NCI-H82 (cell line): ENCODE measurements around the gene HMCN1.
A peak's percentile ranks its signal among the peaks of the same experiment; 100 is the strongest.

Experiments
- DNase-seq: peaks from one replicate; lab custom pipeline; 2025; lab: John Stamatoyannopoulos, UW

The HMCN1 gene

DNA sequence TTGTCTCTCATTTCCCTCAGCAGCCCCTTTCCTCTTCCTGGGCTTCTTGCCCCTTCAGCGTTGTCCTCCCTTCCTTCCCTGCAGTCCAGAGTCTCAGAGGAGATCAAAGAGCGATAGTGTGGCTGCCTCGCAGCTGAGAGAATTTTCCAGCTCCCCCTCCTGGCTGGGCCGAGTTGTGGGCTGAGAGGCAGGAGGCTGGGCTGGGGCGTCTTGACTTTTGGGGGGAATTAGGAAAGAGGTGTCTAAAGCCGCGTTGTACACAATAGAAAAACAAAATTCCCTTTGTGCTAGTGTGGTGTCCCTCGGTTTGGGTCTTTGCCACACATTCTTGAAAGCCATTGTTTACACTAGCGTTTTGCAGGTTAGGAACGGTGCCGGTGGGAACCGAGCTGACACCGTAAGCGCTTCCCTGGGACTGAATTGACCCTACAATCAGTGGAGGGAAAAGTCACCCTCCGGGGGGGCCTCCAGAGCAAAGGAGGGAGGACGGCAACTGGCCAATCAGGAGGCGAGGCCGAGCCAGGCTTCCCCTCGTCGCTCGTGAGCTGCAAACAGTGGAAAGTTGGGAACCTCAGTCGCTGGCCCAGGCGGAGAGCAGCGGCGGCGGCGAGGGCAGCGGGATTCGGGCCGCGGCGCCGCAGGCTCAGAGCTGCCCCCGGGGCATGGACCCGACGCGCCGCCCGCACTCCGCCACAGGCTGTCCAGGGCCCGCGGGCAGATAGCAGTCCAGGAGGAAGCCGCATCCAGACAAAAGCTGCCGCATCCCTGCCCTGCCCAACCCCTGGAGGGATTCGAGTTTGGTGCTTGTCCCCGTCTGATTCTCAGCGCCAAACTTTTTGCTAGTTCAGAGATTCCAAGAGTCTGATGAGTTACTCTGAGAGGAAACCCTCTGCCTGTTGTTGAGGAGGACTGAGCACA lies at the start of gene HMCN1:
Gene HMCN1 (plus strand): TSS at position 574 of the 918 bp plus-strand sequence. CDS start 389 bp downstream, outside the sequence.
- DNase-seq = peak; percentile 84

DNA sequence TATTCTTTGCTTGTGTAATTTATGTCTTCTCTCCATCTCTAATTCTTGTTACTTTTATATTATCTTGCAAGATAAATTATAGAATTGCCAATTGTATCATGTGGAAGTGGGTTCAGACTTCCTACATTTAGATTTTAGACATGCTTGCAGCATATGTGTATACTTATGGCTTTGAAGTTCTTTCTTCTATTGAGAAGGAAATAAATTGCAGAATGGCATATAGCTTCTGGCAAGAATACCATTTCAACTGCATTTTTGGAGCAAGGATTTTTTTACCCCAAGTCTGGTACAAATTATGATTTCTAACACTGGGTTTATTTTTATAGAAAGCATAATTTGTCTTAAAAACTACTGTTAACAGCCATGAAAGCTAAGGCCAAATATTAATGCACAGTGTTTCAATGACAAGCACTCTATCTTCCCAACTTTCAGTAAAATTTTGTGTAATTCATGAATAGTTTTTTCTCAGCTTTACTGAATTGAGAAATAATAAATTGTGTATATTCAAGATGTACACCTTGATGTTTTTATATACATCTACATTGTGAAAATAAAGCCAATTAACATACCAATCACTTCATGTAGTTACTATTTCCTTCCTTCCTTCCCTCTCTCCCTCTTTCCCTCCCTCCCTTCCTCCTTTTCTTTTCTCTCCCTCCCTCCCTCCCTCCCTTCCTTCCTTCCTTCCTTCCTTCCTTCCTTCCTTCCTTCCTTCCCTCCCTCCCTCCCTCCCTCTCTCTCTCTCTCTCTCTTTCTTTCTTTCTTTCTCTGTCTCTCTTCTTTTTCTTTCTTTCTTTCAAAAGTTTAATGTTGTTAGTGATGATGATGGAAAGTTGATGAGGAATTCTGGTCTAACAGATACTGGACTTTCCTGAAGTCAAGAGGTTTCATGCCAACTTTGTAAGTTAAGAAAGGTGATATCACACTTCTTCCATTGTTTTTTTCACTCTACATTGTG lies 47.1 kb upstream of the HMCN1 start:
- no peak for DNase-seq

DNA sequence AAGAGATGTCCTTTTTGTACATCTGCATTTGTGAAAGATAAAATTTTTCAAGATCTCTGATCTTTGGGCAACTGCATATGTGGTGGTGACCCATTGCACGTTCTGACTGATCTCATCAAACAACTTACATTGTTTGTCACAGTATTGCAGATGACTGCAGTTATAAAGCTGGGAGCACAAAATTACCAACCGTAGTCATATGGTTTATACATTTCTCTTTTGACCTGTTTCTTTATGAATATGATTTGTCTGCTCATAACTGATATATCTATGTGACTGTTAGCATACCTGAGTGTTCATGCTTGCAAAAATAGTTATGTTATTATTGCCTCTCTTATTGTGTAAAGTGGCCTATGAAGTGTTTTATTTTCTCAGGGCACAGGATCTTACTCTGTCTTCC lies 43.7 kb upstream of the HMCN1 start:
- no peak for DNase-seq

DNA sequence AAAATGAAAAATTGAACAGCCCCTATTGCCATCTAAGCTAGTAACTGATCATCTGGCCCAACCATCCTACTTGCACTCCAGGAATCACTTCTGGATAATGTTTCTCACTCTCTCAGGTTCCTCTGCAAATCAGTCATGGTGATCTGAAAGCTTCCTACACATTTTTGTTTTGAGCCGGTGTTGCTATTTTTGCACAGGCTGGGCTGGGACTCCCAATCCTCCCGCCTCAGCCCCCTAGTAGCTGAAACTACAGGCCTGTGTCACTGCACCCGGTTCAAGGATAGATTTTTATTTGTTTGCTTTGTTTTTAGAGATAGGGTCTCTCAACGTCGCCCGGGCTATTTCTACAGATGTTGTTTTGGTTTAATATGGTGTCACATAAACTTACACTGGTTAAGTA lies 40.5 kb upstream of the HMCN1 start:
- DNase-seq = no peak

DNA sequence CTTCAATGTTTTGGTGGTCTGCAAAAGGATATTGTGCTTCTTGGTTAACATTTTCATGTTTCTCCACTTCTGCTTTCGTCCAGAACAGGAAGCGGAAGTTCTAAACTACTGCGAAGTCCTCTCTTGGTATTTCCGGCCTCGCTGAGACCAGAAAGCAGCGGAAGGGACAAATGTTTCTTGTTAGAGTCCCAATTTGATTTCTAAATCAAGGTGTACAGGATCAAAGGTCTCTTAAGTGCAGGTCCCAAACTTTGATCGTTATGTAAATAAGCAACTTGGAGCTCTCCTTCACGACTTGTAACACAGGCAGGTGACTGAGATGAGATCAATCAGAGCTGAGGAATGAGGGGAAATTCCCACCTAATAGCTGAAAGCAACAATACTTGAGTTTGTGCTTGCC lies 40.1 kb upstream of the HMCN1 start:
- DNase-seq = no peak

DNA sequence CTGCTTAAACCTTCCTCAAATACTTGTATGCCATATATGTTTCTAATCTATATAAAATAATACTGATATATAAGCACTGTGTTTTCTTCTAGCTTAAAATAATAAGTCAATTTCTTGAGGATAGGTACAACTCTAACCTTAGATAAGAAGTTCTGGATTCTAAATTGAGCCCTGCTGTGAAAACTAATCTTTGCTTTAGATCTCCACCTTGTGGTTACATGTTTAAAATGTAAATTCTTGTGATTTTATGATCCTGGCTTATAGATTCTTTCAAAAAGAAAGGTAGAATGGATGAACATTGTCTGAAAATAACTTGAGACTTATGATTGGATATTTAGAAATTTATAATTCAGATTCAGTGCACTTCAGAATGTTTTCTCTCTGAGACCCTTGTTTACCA lies 38.9 kb upstream of the HMCN1 start:
- peak; percentile 6 for DNase-seq

DNA sequence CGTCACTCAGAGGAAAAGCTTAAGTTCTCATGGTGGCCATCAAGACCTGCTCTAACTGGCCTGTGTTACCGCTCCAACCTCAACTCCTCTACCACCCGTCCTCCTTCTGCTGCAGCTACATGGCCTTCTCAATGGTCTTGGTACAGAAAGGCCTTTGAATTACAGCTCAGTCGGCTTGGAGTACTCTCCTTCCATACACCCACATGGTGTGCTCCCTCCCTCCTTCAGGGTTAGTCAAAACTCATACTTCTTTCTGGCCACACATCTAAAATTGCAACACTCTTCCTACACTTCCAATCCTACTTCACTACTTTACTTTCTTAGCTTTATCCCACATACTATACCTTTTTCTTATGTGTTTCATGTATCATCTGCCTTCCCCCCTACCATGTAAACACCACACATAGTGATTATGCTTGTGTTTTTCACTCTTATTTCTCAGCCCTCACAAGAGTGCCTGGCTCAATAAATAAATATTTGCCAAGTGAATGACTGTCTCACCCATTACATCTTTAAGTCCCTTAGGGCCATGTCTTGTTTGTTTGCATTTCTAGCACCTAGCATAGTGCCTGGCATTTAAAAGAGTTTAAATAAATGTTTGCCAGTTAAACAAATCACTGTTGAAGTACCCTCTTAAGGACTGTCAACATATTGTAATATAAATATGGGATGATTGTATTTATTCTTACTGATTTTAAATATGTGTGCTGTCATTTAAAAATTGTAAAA lies 37.6 kb upstream of the HMCN1 start:
- peak; percentile 62 for DNase-seq

DNA sequence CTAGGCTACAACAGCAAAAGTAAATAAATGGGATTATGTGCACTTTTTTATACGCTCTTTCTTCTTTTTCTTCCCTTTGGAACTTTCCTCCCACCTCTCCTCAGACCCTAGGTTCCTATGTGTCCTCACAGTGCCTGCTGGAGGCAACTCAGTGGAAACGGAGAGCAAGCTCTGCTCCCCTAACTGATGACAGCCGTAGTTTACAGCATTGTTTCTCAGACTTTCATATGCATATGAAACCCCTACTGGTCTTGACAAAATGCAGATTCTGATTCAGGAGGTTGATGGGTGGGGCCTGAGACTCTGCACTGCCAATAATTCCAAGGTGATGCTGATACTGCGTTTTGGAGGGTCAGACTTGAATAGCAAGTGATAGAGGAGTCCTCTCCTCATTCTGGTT lies 34.3 kb upstream of the HMCN1 start:
- no peak for DNase-seq

DNA sequence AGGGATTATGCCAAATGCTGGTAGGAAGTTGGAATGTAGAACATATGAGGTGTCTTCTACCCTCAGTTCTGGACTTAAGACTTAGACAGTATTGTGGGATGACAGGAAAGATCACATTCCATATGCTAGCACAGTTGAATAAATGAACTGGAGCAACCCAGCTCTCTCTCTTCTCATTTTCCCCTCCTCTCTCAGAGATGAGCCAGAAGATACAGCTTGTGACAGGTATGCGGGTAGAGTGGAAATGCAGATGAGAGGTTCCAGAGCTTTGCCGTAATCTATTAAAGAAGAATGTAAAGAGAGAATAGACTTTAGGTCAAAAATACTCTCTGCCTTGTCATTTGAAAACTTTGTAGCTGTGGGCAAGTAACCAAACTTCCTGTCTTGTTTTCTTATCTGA lies 32.5 kb upstream of the HMCN1 start:
- DNase-seq = no peak

DNA sequence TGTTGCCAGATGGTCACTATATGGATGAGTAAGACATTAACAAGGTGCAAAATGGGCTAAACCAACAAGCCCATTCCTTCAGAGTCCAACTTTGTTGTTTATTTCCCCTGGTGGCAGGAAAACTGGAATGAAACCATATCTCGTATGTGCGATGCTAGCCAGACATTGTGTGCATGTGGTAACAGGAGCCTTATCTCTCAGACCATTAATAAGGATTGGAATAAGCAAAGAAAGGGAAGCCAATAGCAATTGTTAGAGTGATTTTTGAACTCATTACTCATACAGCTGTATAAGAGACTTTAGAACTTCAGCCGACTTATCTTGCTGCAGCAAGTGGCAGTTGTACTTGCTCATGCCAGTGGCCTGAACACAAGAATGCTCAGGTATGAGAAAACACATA lies 30.0 kb upstream of the HMCN1 start:
- peak; percentile 27 for DNase-seq

DNA sequence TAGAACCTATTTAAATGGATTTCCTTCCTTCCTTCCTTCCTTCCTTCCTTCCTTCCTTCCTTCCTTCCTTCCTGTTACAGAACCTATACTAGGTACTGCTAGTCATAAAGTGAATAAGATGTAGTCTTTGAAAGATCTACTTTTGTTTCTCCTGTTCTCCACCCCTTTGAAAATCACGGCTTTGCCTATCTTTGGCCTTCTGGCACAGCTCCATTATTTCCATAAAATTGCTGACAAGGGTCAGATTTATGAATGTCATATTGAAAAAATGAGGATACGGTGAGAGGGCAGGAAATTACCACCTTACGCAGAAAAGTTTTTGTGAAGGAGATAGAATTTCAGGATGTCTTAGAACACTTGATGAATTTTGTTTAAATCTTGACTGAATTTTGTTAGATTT lies 18.1 kb upstream of the HMCN1 start:
- DNase-seq = no peak

DNA sequence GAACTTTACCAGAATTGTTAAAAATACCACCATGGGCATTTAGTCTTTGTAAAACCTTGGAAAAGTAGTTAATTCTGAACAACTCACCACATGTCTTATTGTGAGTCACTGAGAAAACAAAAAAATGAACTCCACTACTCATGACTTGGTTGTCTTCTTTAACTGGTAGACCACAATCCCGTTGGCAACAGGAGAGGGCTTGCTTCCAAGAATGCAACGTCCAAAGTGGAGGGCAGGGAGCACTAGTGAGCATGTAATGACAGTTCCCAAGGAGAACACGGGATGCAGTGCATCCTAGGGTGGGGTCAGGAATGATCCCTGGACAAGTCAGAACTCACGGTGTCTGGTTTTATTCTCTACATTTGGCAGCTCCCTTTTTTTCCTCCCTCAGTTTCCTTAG lies 15.2 kb upstream of the HMCN1 start:
- DNase-seq = peak; percentile 26

DNA sequence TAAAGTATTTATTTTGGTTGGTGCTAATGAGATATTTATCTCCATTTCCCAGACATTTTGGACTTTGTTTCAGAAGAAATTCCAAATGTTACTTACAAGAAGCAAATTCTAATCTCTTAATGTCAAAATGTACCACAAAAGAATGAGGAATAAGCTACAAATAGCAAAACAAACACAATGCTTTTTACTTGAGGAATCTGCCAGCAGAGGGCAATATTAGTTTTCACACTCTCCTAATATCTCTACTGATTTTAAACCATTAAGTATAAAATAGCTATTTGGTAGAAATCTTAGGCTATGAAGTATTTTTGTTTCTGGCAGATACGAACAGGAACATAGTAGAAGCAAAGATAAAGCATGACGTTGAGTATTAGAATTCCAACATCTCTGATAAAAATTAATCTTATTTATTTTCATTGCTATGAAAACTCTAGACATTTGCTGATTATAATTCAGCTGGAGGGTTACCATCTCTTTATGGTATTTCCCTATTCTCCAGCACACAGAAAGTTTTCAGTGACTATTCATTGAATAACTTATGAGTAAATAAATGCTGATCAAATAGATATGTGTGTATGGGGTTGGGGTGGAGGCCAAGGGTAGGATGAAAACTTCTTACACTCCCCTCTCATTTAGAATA lies 13.4 kb upstream of the HMCN1 start:
- peak; percentile 40 for DNase-seq

DNA sequence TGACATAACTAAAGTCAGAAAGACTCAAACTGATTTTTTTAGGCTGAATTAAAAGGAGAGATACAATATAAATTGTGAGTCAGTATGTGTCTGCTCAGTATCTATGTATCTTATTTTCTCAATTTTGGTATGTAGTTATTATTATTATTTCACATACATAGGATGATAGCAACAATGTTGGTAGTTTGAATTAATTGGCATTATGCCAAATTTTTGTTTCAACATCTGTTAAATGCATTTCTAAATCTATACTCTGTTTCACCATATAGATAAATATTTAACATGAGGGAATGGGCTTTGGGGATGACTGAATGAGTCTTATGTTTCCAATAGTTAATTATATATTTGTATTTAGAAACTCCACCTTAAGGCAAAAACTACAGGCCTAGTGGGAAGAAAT lies 12.6 kb upstream of the HMCN1 start:
- DNase-seq = no peak

DNA sequence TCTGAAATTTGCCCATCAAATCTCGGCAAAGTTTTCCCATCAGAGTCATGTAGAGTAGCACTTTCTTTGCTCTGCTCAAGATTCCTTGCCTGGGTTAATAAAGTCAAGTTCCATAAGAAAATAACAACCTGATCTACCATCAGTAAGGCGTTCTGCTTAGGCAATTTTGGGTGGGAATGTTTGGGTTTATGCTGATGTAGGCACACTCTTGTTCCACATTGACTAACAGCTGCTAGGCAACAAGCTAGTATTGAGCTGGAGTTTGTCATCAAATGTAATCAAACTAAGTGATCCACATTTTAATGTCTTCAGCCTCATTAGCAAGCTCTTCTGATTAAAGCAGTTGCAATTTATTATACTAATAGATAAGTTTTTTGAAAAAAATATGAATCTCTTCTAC lies 12.1 kb upstream of the HMCN1 start:
- DNase-seq = no peak

DNA sequence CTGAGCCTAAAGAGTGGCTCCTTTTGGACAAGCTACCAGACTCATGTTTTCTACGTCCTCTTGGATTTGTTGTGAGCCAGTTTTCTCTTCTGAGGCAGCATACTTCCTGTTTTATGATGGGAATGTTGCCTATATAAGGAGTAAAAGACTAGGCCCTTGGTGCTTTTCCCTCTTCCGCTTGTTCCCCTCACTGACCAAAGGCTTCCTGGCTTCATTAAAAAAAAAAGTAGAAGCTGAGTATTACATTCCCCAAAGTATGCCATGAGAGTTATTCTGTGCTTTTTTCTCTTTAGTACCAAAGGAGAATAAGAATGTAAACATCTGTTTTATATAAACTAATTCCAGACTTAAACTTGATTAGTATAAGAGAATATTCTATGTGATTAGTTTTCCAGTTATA lies 6.5 kb upstream of the HMCN1 start:
- no peak for DNase-seq

DNA sequence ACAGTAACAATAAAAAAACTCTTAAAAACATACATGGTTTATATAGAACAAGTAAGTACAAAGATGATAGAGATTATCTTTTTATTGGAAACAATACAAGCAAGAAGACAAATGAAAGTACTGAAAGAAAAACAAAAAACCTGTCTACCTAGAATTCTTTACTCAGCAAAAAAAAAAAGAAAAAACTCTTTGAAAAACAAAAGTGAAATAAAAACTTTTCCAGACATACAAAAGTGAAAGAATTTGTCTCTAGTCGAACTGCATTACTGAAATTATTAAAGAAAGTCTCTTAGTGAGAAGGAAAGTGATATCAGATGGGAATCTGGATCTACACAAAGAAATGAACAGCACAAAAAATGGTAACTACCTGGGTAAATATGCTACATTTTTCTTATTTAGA lies 2.7 kb upstream of the HMCN1 start:
- DNase-seq = no peak

DNA sequence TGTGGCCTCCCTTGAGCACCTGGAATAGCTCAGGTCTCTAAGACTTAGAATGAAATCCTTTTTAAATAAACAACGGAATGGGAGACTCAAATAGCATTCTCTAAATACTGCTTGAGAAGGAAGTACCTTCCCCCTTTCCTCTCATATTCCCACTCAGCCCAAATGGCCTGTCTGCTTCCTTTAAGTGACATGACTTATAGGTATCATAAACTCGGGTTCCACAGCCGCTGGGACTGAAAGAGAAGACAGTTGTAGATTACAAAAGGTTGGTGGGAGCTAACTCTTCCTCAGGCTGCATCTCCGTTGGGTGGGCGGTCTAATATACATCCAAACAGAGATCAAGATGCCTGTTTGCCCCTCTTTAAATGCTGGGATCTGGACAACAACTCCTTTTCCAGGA lies 1.2 kb upstream of the HMCN1 start:
- DNase-seq = no peak

DNA sequence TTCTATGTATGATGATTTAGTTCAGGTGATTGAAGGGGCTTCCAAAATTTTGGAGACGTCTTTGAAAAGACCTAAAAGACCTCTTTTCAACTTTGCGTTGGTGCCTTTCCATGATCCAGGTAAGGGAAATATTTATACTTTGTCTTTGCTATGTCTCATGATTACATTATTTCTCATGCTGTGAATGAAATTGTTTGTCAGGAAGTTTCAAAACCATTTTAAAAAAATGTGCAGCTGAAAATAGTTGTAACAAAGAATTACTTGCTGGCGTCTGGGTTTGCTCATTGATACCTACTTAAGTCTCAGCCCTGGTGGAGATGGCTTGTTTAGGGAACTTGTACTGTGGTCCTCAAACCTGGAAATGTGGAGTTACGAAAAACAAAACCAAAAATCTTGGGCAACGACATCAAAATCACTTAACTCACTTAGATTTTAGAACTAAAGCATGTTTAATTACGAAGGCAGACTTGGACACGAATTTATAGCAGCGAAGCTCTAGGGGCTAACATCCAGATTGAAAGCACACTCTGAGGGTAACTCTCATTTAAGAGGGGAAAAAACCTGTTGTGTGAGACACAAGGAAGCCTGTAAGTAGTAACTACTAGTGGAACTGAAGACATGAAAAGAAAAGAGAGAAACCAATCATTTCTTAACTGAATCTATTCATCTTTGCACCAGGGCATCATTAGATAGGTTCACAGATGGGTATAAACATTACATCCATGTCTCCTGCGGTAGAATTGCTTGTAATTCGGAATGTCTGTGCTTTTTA lies 924 bp downstream of the HMCN1 start:
- DNase-seq = peak; percentile 7

DNA sequence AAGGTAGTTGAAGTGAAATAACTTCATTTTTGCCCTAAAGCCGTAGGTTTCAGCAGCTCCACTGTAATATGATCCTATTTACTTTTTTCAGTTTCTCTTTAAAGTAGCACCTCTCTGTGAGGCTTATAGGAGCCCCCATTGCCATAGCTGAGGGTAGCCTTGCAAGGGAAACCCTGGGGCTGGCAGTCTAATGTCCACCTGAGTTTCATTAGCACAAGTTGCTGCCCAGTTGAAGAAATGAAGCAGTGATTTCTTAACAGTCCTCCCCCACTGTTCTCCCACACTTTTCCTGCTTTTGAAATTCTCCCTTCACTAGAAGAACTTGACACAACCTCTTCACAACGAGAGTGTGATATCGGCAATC lies 1.5 kb downstream of the HMCN1 start:
- no peak for DNase-seq

DNA sequence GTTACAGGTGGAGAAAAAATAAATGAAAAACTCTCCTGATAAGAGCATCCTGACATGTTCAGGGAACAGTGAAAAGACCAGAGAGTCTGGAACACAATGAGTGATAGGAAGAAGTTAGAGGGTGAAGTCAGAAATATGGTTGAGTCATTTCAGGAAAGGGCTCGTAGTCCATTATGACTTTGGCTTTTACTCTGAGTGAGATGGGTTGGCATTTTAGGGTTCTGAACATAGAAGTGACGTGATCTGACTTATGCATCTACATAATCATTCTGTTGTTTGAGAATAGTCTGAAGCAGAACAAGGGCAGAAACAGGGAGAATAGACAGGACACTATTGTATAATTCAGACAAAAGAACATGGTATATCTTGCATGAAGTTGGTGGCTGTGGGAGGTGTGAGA lies 5.8 kb downstream of the HMCN1 start:
- DNase-seq = no peak
